ENCODE results near the gene FZD4.

- TF ChIP-seq CTCF (IDR thresholded peaks at IDR 0.05; ENCODE audit: extremely low read depth in 1 of 2, insufficient read depth in 1 of 2, low read depth in 1 of 2, low read length in 2 of 2) (no peak), EZH2 (IDR thresholded peaks at IDR 0.05; ENCODE audit: borderline replicate concordance, low read depth, low read length, severe bottlenecking) (no peak), POLR2AphosphoS5 (IDR thresholded peaks at IDR 0.05; ENCODE audit: insufficient read depth, low read depth, low read length) (no peak), FOS (IDR thresholded peaks at IDR 0.05; ENCODE audit: borderline replicate concordance, insufficient read depth, low read length) (no peak), MAX (IDR thresholded peaks at IDR 0.05; ENCODE audit: insufficient read depth, insufficient read length) (no peak)
Measured at GRCh38 chr11:86917589-86917988, 37.6 kb downstream of the FZD4 start.
